ENCODE data around the gene B2M. TPM values are rescaled to one million over a fixed set of nuclear protein-coding genes. Genes with fewer than 3 reads are reported as not detected.

B2M gene
- total RNA-seq, 1 experiment from 2014 or later = 605 TPM

DNA sequence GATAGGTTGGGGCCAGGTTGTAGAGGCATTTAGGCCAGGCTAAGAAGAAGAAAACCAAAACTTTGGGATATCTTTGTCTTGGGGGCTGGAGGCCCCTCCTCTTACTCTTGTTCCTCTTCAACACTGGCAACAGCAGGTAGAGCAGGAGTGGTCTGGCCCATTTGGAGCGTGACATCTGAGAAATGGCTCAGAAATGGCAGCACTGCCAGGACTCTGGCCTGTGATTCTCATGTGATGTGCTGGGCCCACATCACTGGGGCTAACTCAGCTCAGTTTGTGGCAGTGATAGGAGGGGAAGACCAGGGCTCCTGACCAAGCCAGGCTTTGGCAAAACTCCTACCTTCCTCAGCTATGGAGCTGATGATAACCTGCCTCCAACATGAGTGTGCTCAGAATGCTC is 18.7 kb upstream of the B2M start:
- H3K4me3 Mint-ChIP-seq (ENCODE audit: unreplicated experiment) = no peak overlapping the region
- CTCF ChIA-PET = interaction anchor here (0.6 to 1.5 kb wide), 3 partner anchors 10 to 29 kb away, joined by 3 to 4 read pairs (median 3); partner anchors contain the start of gene SPG11

DNA sequence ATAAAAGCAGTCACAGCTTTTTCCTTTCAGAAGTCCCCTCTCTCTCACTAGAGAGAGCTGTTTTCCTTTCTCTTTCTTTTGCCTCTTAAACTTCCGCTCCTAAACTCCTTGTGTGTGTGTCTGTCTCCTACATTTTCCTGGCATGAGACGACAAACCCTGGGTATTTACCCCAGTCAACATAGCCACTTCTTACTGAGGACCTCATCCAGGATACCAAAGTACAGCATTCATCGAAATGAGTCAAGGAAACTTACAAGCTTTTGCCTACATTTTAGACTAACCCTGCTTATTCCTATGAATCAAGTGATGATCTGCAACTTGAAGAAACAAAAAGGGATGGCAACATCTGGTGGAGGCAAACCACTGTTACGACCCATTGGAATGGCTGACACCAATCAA is 16.9 kb upstream of the B2M start:
- Mint-ChIP-seq H3K27me3 (ENCODE audit: insufficient read depth, unreplicated experiment) (peaks cover 40% of the 10 kb centered on the region), H3K9me3 (ENCODE audit: unreplicated experiment) (no peaks in the 10 kb centered on the region), H3K36me3 (ENCODE audit: insufficient read depth, unreplicated experiment) (no peaks in the 10 kb centered on the region), H3K4me3 (ENCODE audit: unreplicated experiment) (no peak overlapping the region), H3K4me1 (ENCODE audit: insufficient read depth, unreplicated experiment) (no peaks in the 10 kb centered on the region), H3K27ac (ENCODE audit: low read depth, unreplicated experiment) (no peak overlapping the region)
- TF ChIP-seq, protein P1, sequence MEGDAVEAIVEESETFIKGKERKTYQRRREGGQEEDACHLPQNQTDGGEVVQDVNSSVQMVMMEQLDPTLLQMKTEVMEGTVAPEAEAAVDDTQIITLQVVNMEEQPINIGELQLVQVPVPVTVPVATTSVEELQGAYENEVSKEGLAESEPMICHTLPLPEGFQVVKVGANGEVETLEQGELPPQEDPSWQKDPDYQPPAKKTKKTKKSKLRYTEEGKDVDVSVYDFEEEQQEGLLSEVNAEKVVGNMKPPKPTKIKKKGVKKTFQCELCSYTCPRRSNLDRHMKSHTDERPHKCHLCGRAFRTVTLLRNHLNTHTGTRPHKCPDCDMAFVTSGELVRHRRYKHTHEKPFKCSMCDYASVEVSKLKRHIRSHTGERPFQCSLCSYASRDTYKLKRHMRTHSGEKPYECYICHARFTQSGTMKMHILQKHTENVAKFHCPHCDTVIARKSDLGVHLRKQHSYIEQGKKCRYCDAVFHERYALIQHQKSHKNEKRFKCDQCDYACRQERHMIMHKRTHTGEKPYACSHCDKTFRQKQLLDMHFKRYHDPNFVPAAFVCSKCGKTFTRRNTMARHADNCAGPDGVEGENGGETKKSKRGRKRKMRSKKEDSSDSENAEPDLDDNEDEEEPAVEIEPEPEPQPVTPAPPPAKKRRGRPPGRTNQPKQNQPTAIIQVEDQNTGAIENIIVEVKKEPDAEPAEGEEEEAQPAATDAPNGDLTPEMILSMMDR (IDR thresholded peaks at IDR 0.05; ENCODE audit: unreplicated experiment) = no peak
- no peak for DNase-seq (ENCODE audit: unreplicated experiment)
- CTCF ChIA-PET = no interaction called here
- POLR2A ChIA-PET = interaction anchor here (0.6 kb wide), 1 partner anchor 10 kb away, joined by 3 read pairs; no protein-coding TSS in a partner anchor
- intact Hi-C loops (cut with micrococcal nuclease) = no loop called here
- BruUV-seq (replicated peaks) = no TSS peak

More for the DNA sequence above, 18.7 kb upstream of the B2M start:
- no peaks in the 10 kb centered on the region for H3K9me3 Mint-ChIP-seq (ENCODE audit: unreplicated experiment)
- no peak for DNase-seq (ENCODE audit: unreplicated experiment)
- peaks cover 27% of the 10 kb centered on the region for H3K27me3 Mint-ChIP-seq (ENCODE audit: insufficient read depth, unreplicated experiment)
- no peak overlapping the region for H3K27ac Mint-ChIP-seq (ENCODE audit: low read depth, unreplicated experiment)
- no TSS peak for BruUV-seq (replicated peaks)
- POLR2A ChIA-PET = interaction anchor here (0.6 to 1.1 kb wide), 2 partner anchors 9 to 19 kb away, joined by 3 to 4 read pairs; partner anchors contain the start of genes B2M and PATL2
- intact Hi-C loops (cut with micrococcal nuclease) = no loop called here
- no peaks in the 10 kb centered on the region for H3K4me1 Mint-ChIP-seq (ENCODE audit: insufficient read depth, unreplicated experiment)
- H3K36me3 Mint-ChIP-seq (ENCODE audit: insufficient read depth, unreplicated experiment) = no peaks in the 10 kb centered on the region
- TF ChIP-seq, protein P1 (IDR thresholded peaks at IDR 0.05; ENCODE audit: unreplicated experiment) = no peak

DNA sequence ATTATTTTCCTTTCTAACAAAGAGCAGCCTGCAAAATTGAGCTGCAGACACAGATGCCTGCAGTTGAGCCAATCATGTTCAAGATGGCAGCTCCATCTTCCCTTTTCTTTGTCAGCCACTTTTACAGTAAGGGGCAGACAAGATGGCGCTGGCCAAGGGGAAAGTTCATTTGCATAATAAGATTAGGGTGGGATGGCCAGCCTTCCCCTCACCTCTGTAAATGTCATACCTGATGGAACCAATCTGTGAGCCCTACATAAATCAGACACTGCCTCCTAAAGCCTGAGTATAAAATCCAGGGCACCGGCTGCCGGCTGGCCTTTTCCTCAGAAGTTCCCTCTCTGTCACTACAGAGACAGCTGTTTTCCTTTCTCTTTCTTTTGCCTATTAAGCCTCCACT is 16.0 kb upstream of the B2M start:
- H3K9me3 Mint-ChIP-seq (ENCODE audit: unreplicated experiment) = no peaks in the 10 kb centered on the region
- intact Hi-C loops (cut with micrococcal nuclease) = no loop called here
- no peak for DNase-seq (ENCODE audit: unreplicated experiment)
- ChIA-PET CTCF (interaction anchor here (0.6 kb wide), 1 partner anchor 14 kb away, joined by 3 read pairs; no protein-coding TSS in a partner anchor), POLR2A (no interaction called here)
- no TSS peak for BruUV-seq (replicated peaks)
- no peaks in the 10 kb centered on the region for H3K4me1 Mint-ChIP-seq (ENCODE audit: insufficient read depth, unreplicated experiment)
- H3K4me3 Mint-ChIP-seq (ENCODE audit: unreplicated experiment) = no peak overlapping the region
- H3K36me3 Mint-ChIP-seq (ENCODE audit: insufficient read depth, unreplicated experiment) = no peaks in the 10 kb centered on the region
- peaks cover 40% of the 10 kb centered on the region for H3K27me3 Mint-ChIP-seq (ENCODE audit: insufficient read depth, unreplicated experiment)
- TF ChIP-seq, protein P1 (IDR thresholded peaks at IDR 0.05; ENCODE audit: unreplicated experiment) = no peak
- no peak overlapping the region for H3K27ac Mint-ChIP-seq (ENCODE audit: low read depth, unreplicated experiment)

DNA sequence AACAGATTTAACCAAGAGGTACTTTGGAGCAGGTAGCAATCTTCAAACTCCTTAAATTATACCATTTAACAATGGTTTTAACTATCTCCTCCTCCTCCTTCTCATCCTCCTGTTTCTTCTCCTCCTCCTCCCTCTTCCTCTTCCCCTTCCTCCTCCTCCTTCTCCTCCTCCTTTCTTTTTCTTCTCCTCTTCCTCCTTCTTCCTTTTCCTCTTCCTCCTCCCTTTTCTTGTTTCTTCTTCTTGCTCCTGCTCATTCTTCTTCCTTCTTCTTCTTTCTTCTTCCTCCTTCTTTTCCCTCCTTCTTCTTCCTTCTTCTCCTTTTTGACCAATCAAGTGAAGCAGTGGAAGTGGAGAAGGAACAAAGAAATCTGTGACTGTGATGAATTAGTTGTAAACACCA is 14.3 kb upstream of the B2M start:
- no peaks in the 10 kb centered on the region for H3K4me1 Mint-ChIP-seq (ENCODE audit: insufficient read depth, unreplicated experiment)
- no peaks in the 10 kb centered on the region for H3K36me3 Mint-ChIP-seq (ENCODE audit: insufficient read depth, unreplicated experiment)
- intact Hi-C loops (cut with micrococcal nuclease) = no loop called here
- TF ChIP-seq, protein P1 (IDR thresholded peaks at IDR 0.05; ENCODE audit: unreplicated experiment) = no peak
- peaks cover 40% of the 10 kb centered on the region for H3K27me3 Mint-ChIP-seq (ENCODE audit: insufficient read depth, unreplicated experiment)
- ChIA-PET POLR2A (interaction anchor here (1.2 to 1.4 kb wide), 2 partner anchors 14 to 34 kb away, joined by 4 to 6 read pairs; partner anchors contain the start of genes B2M, PATL2 and SPG11), CTCF (no interaction called here)
- no peak overlapping the region for H3K4me3 Mint-ChIP-seq (ENCODE audit: unreplicated experiment)
- no peak overlapping the region for H3K27ac Mint-ChIP-seq (ENCODE audit: low read depth, unreplicated experiment)
- H3K9me3 Mint-ChIP-seq (ENCODE audit: unreplicated experiment) = no peaks in the 10 kb centered on the region
- BruUV-seq (replicated peaks) = no TSS peak
- DNase-seq (ENCODE audit: unreplicated experiment) = no peak

Data from MCF 10A (cell line).